Common myeloid progenitor, CD34-positive (primary cell): ENCODE results near the gene MAGEF1.
A peak's percentile ranks its signal among the peaks of the same experiment; 100 is the strongest.

Experiments used
- CTCF ChIA-PET: fragments of 350-600 bp; sonication (Branson Sonifier 250); formaldehyde crosslinking; loops from one replicate; lab custom pipeline; 2021; ENCODE audit warnings: antibody characterized with exemption; lab: Charles Lee
- POLR2A ChIA-PET: fragments of 350-600 bp; sonication (Branson Sonifier 250); formaldehyde crosslinking; loops from one replicate; lab custom pipeline; 2021; ENCODE audit warnings: antibody characterized with exemption; lab: Charles Lee
- DNase-seq, 3 donors: peaks; one replicate each; pipeline versions ENCODE4 v3.0.0 to v3.0.0-alpha.2; 2013
- H3K27ac ChIP-seq, 2 experiments: 1 replicate in 1 of 2; 2 replicates in 1 of 2; pipeline ENCODE4 v1.7.0; 2013; ENCODE audit warnings: inconsistent platforms in 2 of 2, low read length in 2 of 2, mild to moderate bottlenecking in 2 of 2, low read depth in 1 of 2, moderate library complexity in 1 of 2; ENCODE audit not compliant: severe bottlenecking in 2 of 2, insufficient read depth in 1 of 2, poor library complexity in 1 of 2
- H3K27me3 ChIP-seq, 5 experiments: replicated peaks in 2 of 5; 1 replicate in 3 of 5; 2 replicates in 2 of 5; pipeline versions ENCODE4 v1.6.1 to v1.7.0; 2013; ENCODE audit warnings: low read length in 4 of 5, mild to moderate bottlenecking in 2 of 5, moderate library complexity in 2 of 5, inconsistent platforms in 1 of 5; ENCODE audit not compliant: insufficient read depth in 5 of 5, control insufficient read depth in 4 of 5
- H3K36me3 ChIP-seq, 4 experiments: 1 replicate in 2 of 4; 2 replicates in 2 of 4; pipeline versions ENCODE4 v1.6.1 to v1.7.0; 2013; ENCODE audit warnings: low read length in 3 of 4, control low read depth in 1 of 4, mild to moderate bottlenecking in 1 of 4; ENCODE audit not compliant: control insufficient read depth in 4 of 4, insufficient read depth in 4 of 4
- H3K4me1 ChIP-seq, 4 experiments: 1 replicate in 3 of 4; 2 replicates in 1 of 4; pipeline versions ENCODE4 v1.6.1 to v1.7.1; 2013; ENCODE audit warnings: low read length in 3 of 4, mild to moderate bottlenecking in 3 of 4, control low read depth in 1 of 4, inconsistent platforms in 1 of 4, moderate library complexity in 1 of 4; ENCODE audit not compliant: control insufficient read depth in 4 of 4, insufficient read depth in 4 of 4; ENCODE audit errors: control extremely low read depth in 1 of 4
- H3K4me3 ChIP-seq, 7 experiments: 1 replicate in 4 of 7; 2 replicates in 3 of 7; pipeline versions ENCODE4 v1.5.1 to v1.7.0; 2013; ENCODE audit warnings: mild to moderate bottlenecking in 7 of 7, low read length in 6 of 7, moderate library complexity in 6 of 7, inconsistent platforms in 2 of 7, low read depth in 2 of 7, control low read depth in 1 of 7; ENCODE audit not compliant: insufficient read depth in 4 of 7, control insufficient read depth in 1 of 7; ENCODE audit errors: extremely low read depth in 1 of 7
- H3K9me3 ChIP-seq, 5 experiments: 1 replicate in 4 of 5; 2 replicates in 1 of 5; pipeline versions ENCODE4 v1.6.1 to v1.7.1; 2013; ENCODE audit warnings: low read length in 4 of 5, mild to moderate bottlenecking in 2 of 5, inconsistent platforms in 1 of 5, low read depth in 1 of 5, moderate library complexity in 1 of 5; ENCODE audit not compliant: control insufficient read depth in 4 of 5, insufficient read depth in 2 of 5; ENCODE audit errors: control extremely low read depth in 1 of 5
- WGBS: methylation state at CpG from one replicate; pipeline ENCODE4 v1.1.5; 2013; ENCODE audit not compliant: insufficient coverage; 5-methylcytosine and 5-hydroxymethylcytosine counted together

Gene MAGEF1

DNA sequence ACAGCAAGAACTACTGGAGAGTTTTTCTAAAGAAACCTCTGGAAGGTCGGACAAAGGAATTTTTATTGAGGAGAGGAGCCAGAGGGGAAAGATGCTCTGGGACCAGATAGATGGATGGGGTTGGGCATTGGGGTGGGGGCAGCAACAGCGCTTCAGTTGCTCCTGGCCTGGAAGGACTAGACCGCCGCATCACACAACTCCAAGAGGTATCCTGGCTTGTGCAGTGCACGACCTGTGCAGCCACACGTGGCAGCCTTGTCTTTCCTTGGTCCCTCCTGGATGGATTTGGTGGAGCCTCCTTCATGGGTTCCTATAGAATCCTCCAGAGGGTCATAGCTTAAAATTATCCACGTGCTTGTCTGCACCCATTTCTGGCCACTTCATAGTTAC is 23.0 kb downstream of the MAGEF1 start:
- ChIA-PET CTCF (interaction anchor here (0.9 to 2.4 kb wide), 9 partner anchors 8 to 69 kb away, joined by 3 to 8 read pairs (median 3); no protein-coding TSS in a partner anchor), POLR2A (interaction anchor here (0.8 kb wide), 1 partner anchor 33 kb away, joined by 4 read pairs; no protein-coding TSS in a partner anchor)
- Histone ChIP-seq H3K27me3 (no peaks in the 10 kb centered on the region), H3K4me1 (peaks cover 3 to 87% (median 34%) of the 10 kb centered on the region in 4 experiments), H3K9me3 (no peaks in the 10 kb centered on the region), H3K4me3 (no peak overlapping the region), H3K27ac (no peak overlapping the region), H3K36me3 (no peaks in the 10 kb centered on the region)
- WGBS: 88% methylated on average over 6 of the region's 7 CpGs
- no peak for DNase-seq

DNA sequence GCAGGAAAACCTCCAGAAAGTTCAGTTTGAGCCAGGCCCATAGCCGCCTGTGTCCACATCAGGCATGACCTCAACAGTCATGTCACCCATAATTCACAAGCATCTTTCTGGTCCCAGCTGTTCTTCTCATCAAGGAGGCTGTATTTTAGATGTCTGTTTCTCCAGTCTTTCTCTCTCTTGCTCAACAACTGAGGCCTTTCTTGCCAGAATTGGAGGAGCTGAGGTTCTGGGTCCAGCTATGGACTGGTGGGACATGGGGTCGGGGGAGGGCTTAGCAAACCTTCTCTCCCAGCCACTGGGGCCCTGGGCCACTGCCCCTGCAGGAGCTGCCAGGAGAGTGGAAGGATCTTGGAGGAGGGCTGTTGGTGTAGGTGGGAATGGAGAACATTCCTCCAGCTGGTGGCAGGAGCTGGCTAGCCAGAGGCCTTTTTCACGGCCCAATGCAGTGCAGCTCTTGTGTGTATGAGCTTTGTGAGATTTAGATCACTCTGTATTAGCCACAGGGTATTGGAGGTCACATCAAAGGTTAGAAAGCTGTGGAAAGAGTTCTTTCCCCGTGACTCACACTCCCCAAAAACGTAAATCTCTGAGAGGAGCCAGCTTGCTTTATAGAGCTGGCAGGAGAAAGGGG is 23.5 kb downstream of the MAGEF1 start:
- Histone ChIP-seq H3K9me3 (no peaks in the 10 kb centered on the region), H3K27ac (no peak overlapping the region), H3K4me3 (peak overlapping the region in 2 of 7 experiments; percentile 5 to 6), H3K27me3 (no peaks in the 10 kb centered on the region), H3K36me3 (no peaks in the 10 kb centered on the region), H3K4me1 (peaks cover 3 to 82% (median 34%) of the 10 kb centered on the region in 4 experiments)
- no peak for DNase-seq
- WGBS: 96% methylated on average over 2 of the region's 5 CpGs
- CTCF ChIA-PET: interaction anchor here (0.9 to 2.4 kb wide), 12 partner anchors 8 to 105 kb away, joined by 3 to 8 read pairs (median 4); no protein-coding TSS in a partner anchor
- POLR2A ChIA-PET: interaction anchor here (0.8 to 1.0 kb wide), 2 partner anchors 23 to 33 kb away, joined by 3 to 4 read pairs; partner anchors contain the start of gene MAGEF1

DNA sequence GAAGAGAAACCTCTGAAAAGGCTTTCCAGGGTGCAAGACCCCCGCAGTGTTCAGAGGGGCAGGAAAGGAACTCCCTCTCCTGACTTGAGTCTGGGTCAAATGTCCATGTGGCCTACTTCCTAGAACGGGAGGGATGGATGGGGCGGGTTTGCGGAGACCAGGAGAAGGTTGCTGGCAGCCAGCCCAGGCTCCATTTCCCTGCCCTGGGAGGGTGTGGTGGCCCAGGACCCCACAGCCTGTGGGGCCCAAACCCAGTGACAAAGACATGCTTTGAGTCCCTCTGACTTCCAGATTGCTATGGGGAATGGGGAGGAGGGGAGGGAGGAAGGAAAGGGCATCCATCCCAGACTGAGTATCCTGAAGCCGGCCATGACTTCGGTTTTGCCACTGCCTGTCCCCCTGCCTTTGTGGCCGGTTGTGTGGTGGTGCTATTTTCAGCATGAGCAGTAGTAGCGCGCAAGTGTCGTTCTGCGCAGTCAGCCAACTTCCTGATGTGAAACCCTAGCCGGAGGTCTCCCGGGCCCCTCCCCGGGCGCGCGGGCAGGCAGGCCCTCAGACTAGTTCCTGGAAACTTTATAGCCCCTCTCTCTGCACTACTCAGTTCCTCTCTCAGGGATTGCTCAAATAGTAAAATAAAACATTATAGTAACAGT is 24.4 kb downstream of the MAGEF1 start:
- CTCF ChIA-PET: interaction anchor here (1.0 to 2.4 kb wide), 5 partner anchors 9 to 104 kb away, joined by 3 to 8 read pairs (median 4); no protein-coding TSS in a partner anchor

DNA sequence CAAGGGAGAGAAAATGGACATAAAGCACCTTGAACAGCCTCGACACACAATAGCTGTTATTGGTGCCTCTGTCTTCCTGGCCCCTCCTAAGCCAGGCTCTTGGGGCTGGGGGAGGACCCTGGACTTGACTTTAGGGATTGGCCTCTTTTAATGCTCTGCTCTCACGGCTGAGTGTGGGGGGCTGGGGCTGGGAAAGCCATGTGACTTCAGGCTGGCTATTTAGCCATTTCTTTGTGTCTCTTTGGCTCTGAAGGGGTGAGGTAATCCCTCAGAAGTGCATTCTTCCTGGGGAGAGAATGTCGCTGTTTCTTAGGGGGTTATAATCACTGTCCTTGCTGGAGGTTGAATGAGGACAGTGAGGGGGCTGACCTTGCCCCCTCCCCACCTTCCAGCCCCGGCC is 26.2 kb downstream of the MAGEF1 start:
- CTCF ChIA-PET: interaction anchor here (0.8 kb wide), 1 partner anchor 124 kb away, joined by 3 read pairs; the partner anchor contains the start of gene EPHB3
- POLR2A ChIA-PET: no interaction called here
- no peak for DNase-seq
- Histone ChIP-seq H3K36me3 (no peaks in the 10 kb centered on the region), H3K9me3 (no peaks in the 10 kb centered on the region), H3K4me1 (peaks cover 3 to 56% (median 21%) of the 10 kb centered on the region in 4 experiments), H3K27ac (no peak overlapping the region), H3K4me3 (no peak overlapping the region), H3K27me3 (no peaks in the 10 kb centered on the region)
- WGBS: 81% methylated on average over 3 of the region's 4 CpGs

More for the DNA sequence above, 24.4 kb downstream of the MAGEF1 start:
- POLR2A ChIA-PET: interaction anchor here (1.0 kb wide), 1 partner anchor 24 kb away, joined by 3 read pairs; the partner anchor contains the start of gene MAGEF1
- no peaks in the 10 kb centered on the region for H3K27me3 ChIP-seq
- no peaks in the 10 kb centered on the region for H3K9me3 ChIP-seq
- peak overlapping the region in 3 of 7 experiments; percentile 6 to 40 (median 25) for H3K4me3 ChIP-seq
- H3K36me3 ChIP-seq: no peaks in the 10 kb centered on the region
- DNase-seq: peak; percentile 63 to 88 (median 78)
- H3K27ac ChIP-seq: no peak overlapping the region
- H3K4me1 ChIP-seq: peaks cover 3 to 73% (median 34%) of the 10 kb centered on the region in 4 experiments
- WGBS: 17% methylated on average over 6 of the region's 17 CpGs

DNA sequence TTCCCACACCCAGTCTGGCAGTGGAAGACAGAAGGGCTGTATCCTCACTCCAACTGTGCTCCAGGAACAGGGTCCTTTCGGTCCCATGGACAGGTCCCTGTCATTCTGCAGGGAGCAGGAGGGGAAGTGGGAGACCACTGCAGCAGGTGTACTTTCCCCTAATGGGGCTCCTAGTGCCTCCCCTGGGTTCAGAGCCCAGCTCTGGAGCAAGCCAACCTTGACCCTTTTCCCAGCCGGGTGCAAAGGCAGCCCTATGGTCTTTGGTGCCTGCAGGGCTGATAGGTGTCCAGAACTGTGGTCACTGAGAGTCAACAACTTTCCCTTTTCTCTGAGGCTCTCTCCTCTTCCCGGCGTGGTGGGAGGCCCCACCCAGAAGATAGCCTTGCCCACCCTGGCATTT is 26.8 kb downstream of the MAGEF1 start:
- H3K27ac ChIP-seq: no peak overlapping the region
- ChIA-PET CTCF (interaction anchor here (0.8 kb wide), 1 partner anchor 123 kb away, joined by 3 read pairs; the partner anchor contains the start of gene EPHB3), POLR2A (no interaction called here)
- WGBS: 78% methylated on average over 2 of the region's 4 CpGs
- H3K4me3 ChIP-seq: no peak overlapping the region
- H3K4me1 ChIP-seq: peaks cover 3 to 54% (median 21%) of the 10 kb centered on the region in 4 experiments
- H3K27me3 ChIP-seq: no peaks in the 10 kb centered on the region
- H3K36me3 ChIP-seq: no peaks in the 10 kb centered on the region
- no peaks in the 10 kb centered on the region for H3K9me3 ChIP-seq
- no peak for DNase-seq

DNA sequence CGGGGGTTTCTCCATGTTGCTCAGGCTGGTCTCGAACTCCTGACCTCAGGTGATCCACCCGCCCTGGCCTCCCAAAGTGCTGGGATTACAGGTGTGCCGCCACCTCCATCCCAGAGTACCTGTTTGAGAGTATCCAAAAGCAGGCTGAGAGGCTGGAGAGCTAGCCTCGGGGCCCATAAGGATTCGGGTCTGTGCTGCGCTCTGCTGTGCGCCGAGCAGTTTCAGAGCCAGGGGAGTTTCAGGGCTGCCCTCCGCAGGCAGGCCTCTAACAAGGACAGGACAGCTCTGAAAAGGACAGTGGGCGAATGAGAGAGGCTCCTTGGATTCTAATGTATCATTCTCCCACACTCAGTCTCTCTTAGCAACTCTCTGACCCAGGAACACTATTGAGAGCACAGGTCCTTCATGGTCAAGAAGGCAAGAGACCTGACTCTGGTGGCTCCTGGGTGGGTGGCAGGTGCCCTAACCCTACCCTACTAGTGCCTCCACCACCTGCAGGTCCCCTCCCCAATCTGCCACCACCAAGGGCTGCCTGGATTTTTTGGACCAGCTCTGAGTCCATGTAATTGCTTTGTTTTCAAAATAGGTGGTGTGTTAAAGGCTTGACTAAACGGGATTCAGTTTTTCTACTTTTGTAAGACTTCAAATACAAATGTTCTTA is 27.8 kb downstream of the MAGEF1 start:
- H3K27me3 ChIP-seq: no peaks in the 10 kb centered on the region
- no peak overlapping the region for H3K4me3 ChIP-seq
- DNase-seq: no peak
- H3K9me3 ChIP-seq: no peaks in the 10 kb centered on the region
- H3K4me1 ChIP-seq: peaks cover 5 to 51% (median 26%) of the 10 kb centered on the region in 4 experiments
- no peak overlapping the region for H3K27ac ChIP-seq
- ChIA-PET POLR2A (interaction anchor here (0.7 kb wide), 1 partner anchor 8 kb away, joined by 4 read pairs; no protein-coding TSS in a partner anchor), CTCF (no interaction called here)
- 97% methylated on average over 11 of the region's 12 CpGs for WGBS
- H3K36me3 ChIP-seq: no peaks in the 10 kb centered on the region
